ENCODE results near the gene TYROBP. TPM values are rescaled to one million over a fixed set of nuclear protein-coding genes. Genes with fewer than 3 reads are reported as not detected.

TYROBP gene
- total and polyA plus RNA-seq, 10 donors = 281 to 747 (median 383) TPM

GRCh38 chr19:35946203-35946602 lies 38.1 kb upstream of the TYROBP start:
- TF ChIP-seq, protein P1, sequence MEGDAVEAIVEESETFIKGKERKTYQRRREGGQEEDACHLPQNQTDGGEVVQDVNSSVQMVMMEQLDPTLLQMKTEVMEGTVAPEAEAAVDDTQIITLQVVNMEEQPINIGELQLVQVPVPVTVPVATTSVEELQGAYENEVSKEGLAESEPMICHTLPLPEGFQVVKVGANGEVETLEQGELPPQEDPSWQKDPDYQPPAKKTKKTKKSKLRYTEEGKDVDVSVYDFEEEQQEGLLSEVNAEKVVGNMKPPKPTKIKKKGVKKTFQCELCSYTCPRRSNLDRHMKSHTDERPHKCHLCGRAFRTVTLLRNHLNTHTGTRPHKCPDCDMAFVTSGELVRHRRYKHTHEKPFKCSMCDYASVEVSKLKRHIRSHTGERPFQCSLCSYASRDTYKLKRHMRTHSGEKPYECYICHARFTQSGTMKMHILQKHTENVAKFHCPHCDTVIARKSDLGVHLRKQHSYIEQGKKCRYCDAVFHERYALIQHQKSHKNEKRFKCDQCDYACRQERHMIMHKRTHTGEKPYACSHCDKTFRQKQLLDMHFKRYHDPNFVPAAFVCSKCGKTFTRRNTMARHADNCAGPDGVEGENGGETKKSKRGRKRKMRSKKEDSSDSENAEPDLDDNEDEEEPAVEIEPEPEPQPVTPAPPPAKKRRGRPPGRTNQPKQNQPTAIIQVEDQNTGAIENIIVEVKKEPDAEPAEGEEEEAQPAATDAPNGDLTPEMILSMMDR (IDR thresholded peaks at IDR 0.05 in 8 of 11, conservative IDR thresholded peaks at IDR 0.05 in 3 of 11) = no peak
- no peak for TF ChIP-seq POLR2AphosphoS5 (IDR thresholded peaks at IDR 0.05)
- no peak for TF ChIP-seq POLR2A (IDR thresholded peaks at IDR 0.05)
- Histone ChIP-seq H3K27ac (no peak overlapping the region), H3K27me3 (replicated peaks in 1 of 7) (no peaks in the 10 kb centered on the region), H3K36me3 (peaks cover 0 to 39% (median 6%) of the 10 kb centered on the region in 6 donors), H3K4me3 (no peak overlapping the region), H3K4me1 (peaks cover 0 to 5% (median 1%) of the 10 kb centered on the region in 6 donors), H3K9me3 (no peaks in the 10 kb centered on the region)
- 60 to 93% (median 92%) methylated on average over 4 of the region's 4 CpGs for WGBS, 5 donors
- no peak for DNase-seq
- intact Hi-C loops (cut with DNase I; ENCODE audit: low total_unique reads) = no loop called here

GRCh38 chr19:35945121-35945790 lies 37.2 kb upstream of the TYROBP start:
- TF ChIP-seq POLR2AphosphoS5 (IDR thresholded peaks at IDR 0.05) = no peak
- no peak for TF ChIP-seq POLR2A (IDR thresholded peaks at IDR 0.05)
- TF ChIP-seq, protein P1 (IDR thresholded peaks at IDR 0.05 in 8 of 11, conservative IDR thresholded peaks at IDR 0.05 in 3 of 11) = no peak
- Histone ChIP-seq H3K36me3 (peaks cover 0 to 48% (median 12%) of the 10 kb centered on the region in 6 donors), H3K27me3 (replicated peaks in 1 of 7) (no peaks in the 10 kb centered on the region), H3K9me3 (no peaks in the 10 kb centered on the region), H3K4me1 (peaks cover 0 to 5% (median 1%) of the 10 kb centered on the region in 6 donors), H3K27ac (no peak overlapping the region), H3K4me3 (no peak overlapping the region)
- no peak for DNase-seq
- intact Hi-C loops (cut with DNase I; ENCODE audit: low total_unique reads) = no loop called here
- WGBS, 5 donors = 85 to 93% (median 92%) methylated on average over 11 of the region's 11 CpGs

DNA sequence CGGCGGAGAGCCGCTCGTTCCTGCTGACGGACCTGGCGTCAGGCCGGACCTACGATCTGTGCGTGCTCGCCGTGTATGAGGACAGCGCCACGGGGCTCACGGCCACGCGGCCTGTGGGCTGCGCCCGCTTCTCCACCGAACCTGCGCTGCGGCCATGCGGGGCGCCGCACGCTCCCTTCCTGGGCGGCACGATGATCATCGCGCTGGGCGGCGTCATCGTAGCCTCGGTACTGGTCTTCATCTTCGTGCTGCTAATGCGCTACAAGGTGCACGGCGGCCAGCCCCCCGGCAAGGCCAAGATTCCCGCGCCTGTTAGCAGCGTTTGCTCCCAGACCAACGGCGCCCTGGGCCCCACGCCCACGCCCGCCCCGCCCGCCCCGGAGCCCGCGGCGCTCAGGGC lies 36.5 kb upstream of the TYROBP start:
- WGBS, 5 donors = 89 to 94% (median 91%) methylated on average over 42 to 52 of the region's 52 CpGs
- intact Hi-C loops (cut with DNase I; ENCODE audit: low total_unique reads) = no loop called here

DNA sequence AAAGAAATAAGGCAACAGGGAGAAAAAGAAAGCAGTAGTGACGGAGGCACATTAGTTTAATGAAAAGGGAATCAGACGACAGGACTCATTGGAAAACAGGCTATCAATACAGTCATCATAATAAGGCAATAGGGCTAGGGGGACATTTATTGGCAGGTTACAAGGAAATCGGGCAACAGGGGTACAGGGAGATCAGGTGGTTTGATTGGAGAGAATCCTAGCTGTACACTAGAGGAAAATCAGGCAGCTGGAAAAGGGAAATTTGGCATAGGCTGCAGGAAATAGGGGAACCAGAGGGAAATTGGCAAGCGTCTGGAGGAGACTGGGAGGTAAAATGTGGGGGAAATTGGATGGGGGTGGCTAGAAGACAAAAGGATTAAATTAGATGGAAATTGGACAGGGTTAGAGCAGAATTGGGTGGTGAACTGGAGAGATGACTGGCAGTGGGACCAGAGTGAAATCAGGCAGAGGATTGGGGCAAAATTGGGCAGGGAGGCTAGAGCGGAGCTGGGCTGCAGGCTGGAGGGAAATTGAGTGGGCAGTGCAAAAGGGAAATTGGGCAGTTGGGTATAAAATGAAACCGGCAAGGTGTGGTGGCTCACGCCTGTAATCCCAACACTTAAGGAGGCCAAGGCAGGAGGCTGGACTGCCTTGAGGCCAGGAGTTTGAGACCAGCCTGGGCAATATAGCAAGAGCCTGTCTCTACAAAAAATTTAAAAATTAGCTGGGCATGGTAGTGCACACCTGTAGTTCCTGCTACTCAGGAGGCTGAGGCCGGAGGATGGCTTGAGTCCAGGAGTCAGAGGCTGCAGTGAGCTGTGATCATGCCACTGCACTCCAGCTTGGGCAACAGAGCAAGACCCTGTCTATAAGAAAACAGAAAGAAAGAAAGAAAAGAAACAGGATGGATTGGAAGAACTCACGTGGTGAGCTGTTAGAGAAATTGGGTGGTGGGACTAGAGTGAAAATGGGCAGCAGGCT lies 35.5 kb upstream of the TYROBP start:
- Histone ChIP-seq H3K36me3 (peaks cover 0 to 64% (median 21%) of the 10 kb centered on the region in 6 donors), H3K27me3 (replicated peaks in 1 of 7) (no peaks in the 10 kb centered on the region), H3K4me3 (no peak overlapping the region), H3K9me3 (no peaks in the 10 kb centered on the region), H3K4me1 (peaks cover 0 to 16% (median 4%) of the 10 kb centered on the region in 6 donors), H3K27ac (no peak overlapping the region)
- TF ChIP-seq, protein P1 (IDR thresholded peaks at IDR 0.05 in 8 of 11, conservative IDR thresholded peaks at IDR 0.05 in 3 of 11) = no peak
- TF ChIP-seq POLR2A (IDR thresholded peaks at IDR 0.05) = no peak
- intact Hi-C loops (cut with DNase I; ENCODE audit: low total_unique reads) = no loop called here
- no peak for DNase-seq
- 81 to 86% (median 85%) methylated on average over 9 of the region's 9 CpGs for WGBS, 5 donors

More for the DNA sequence above, 36.5 kb upstream of the TYROBP start:
- DNase-seq = no peak
- H3K27ac ChIP-seq = no peak overlapping the region
- H3K36me3 ChIP-seq = peaks cover 0 to 55% (median 18%) of the 10 kb centered on the region in 6 donors
- H3K4me1 ChIP-seq = peaks cover 0 to 6% (median 1%) of the 10 kb centered on the region in 6 donors
- no peaks in the 10 kb centered on the region for H3K27me3 ChIP-seq (replicated peaks in 1 of 7)
- TF ChIP-seq POLR2A (IDR thresholded peaks at IDR 0.05) (no peak), POLR2AphosphoS5 (IDR thresholded peaks at IDR 0.05) (peak in 1 of 3 donors; percentile 31)
- H3K9me3 ChIP-seq = no peaks in the 10 kb centered on the region
- H3K4me3 ChIP-seq = no peak overlapping the region

Measured in spleen (tissue), 11 donors.